Neural cell (in vitro differentiated cells): ENCODE results near the gene NLRP3. TPM values are rescaled to one million over a fixed set of nuclear protein-coding genes. Genes with fewer than 3 reads are reported as not detected.

Experiments used
- H2AFZ ChIP-seq: fragments of 200-600, 300-800 bp; sonication (generic), shearing (Covaris generic); 2 replicates; pipeline ENCODE4 v1.6.0; 2014; ENCODE audit warnings: low read depth, mild to moderate bottlenecking, antibody characterized with exemption, low read length, moderate library complexity
- H3F3A ChIP-seq: fragments of 200-600 bp; shearing (Covaris generic); 2 replicates; pipeline ENCODE4 v1.6.1; 2016; ENCODE audit warnings: mild to moderate bottlenecking, moderate library complexity, mixed read lengths, antibody characterized with exemption, low read length; ENCODE audit not compliant: insufficient read depth, poor library complexity, severe bottlenecking
- H3K27ac ChIP-seq: fragments of 200-600, 300-800 bp; sonication (generic), shearing (Covaris generic); 2 replicates; pipeline ENCODE4 v1.5.1; 2014; ENCODE audit warnings: mild to moderate bottlenecking, low read length, moderate library complexity
- H3K27me3 ChIP-seq: fragments of 300-800, 200-600 bp; sonication (generic), shearing (Covaris generic); 2 replicates; pipeline ENCODE4 v1.6.0; 2014; ENCODE audit warnings: mild to moderate bottlenecking, low read depth, low read length, moderate library complexity; ENCODE audit not compliant: insufficient read depth
- H3K36me3 ChIP-seq: fragments of 300-800, 200-600 bp; sonication (generic), shearing (Covaris generic); 2 replicates; pipeline ENCODE4 v1.5.1; 2014; ENCODE audit warnings: mild to moderate bottlenecking, antibody characterized with exemption, low read length, moderate library complexity; ENCODE audit not compliant: insufficient read depth
- H3K4me2 ChIP-seq: fragments of 300-800, 200-600 bp; sonication (generic), shearing (Covaris generic); 2 replicates; pipeline ENCODE4 v1.6.0; 2014; ENCODE audit warnings: mild to moderate bottlenecking, low read length
- H3K4me3 ChIP-seq: fragments of 300-800, 200-600 bp; sonication (generic), shearing (Covaris generic); 2 replicates; pipeline ENCODE4 v1.5.1; 2014; ENCODE audit warnings: mild to moderate bottlenecking, low read length, moderate library complexity
- H3K79me2 ChIP-seq: fragments of 200-600 bp; shearing (Covaris generic); replicated peaks from 2 replicates; pipeline ENCODE4 v1.6.0; 2014; ENCODE audit warnings: mild to moderate bottlenecking, low read length, moderate library complexity; ENCODE audit not compliant: insufficient read depth
- H3K9ac ChIP-seq: fragments of 300-800, 200-600 bp; sonication (generic), shearing (Covaris generic); 2 replicates; pipeline ENCODE4 v1.6.1; 2016; ENCODE audit warnings: mild to moderate bottlenecking, low read length, mixed read lengths
- H3K9me2 ChIP-seq: fragments of 200-600 bp; shearing (Covaris generic); 2 replicates; pipeline ENCODE4 v1.6.1; 2016; ENCODE audit warnings: mild to moderate bottlenecking, low read length, mixed read lengths; ENCODE audit not compliant: insufficient read depth
- H3K9me3 ChIP-seq: fragments of 200-600, 300-800 bp; sonication (generic), shearing (Covaris generic); 2 replicates; pipeline ENCODE4 v1.6.1; 2016; ENCODE audit warnings: mild to moderate bottlenecking, mixed run types, low read length, moderate library complexity, mixed read lengths
- H4K20me1 ChIP-seq: fragments of 200-600 bp; shearing (Covaris generic); 2 replicates; pipeline ENCODE4 v1.6.1; 2016; ENCODE audit warnings: mild to moderate bottlenecking, mixed run types; ENCODE audit not compliant: insufficient read depth
- CTCF ChIP-seq: fragments of 450-650 bp; IDR thresholded peaks from 2 replicates; pipeline ENCODE4 v1.5.1; 2014; ENCODE audit warnings: antibody characterized with exemption, mild to moderate bottlenecking, moderate library complexity; ENCODE audit not compliant: poor library complexity, severe bottlenecking
- EP300 ChIP-seq: fragments of 450-650 bp; conservative IDR thresholded peaks from 2 replicates; pipeline ENCODE4 v1.6.1; 2014; ENCODE audit warnings: antibody characterized with exemption, mild to moderate bottlenecking, moderate library complexity; ENCODE audit not compliant: poor library complexity, severe bottlenecking
- EZH2 ChIP-seq: fragments of 200-600, 300-800 bp; shearing (Covaris generic), sonication (generic); IDR thresholded peaks from 2 replicates; pipeline ENCODE4 v1.6.1; 2014; ENCODE audit warnings: antibody characterized with exemption, low read length, borderline replicate concordance, mild to moderate bottlenecking; ENCODE audit not compliant: insufficient read depth, poor library complexity, severe bottlenecking
- MXI1 ChIP-seq: fragments of 450-650 bp; conservative IDR thresholded peaks from 2 replicates; pipeline ENCODE4 v1.6.1; 2014; ENCODE audit warnings: antibody characterized with exemption, mild to moderate bottlenecking; ENCODE audit not compliant: poor library complexity, severe bottlenecking
- POLR2AphosphoS5 ChIP-seq: IDR thresholded peaks from 2 replicates; pipeline ENCODE4 v1.6.1; 2012
- RAD21 ChIP-seq: fragments of 450-650 bp; conservative IDR thresholded peaks from 2 replicates; pipeline ENCODE4 v1.6.1; 2014; ENCODE audit warnings: antibody characterized with exemption, mild to moderate bottlenecking, moderate library complexity
- REST ChIP-seq: IDR thresholded peaks from 2 replicates; pipeline ENCODE4 v1.6.1; 2012; ENCODE audit warnings: borderline replicate concordance
- SMC3 ChIP-seq: fragments of 450-650 bp; conservative IDR thresholded peaks from 2 replicates; pipeline ENCODE4 v1.6.1; 2014; ENCODE audit warnings: antibody characterized with exemption, mild to moderate bottlenecking, moderate library complexity; ENCODE audit not compliant: poor library complexity
- TAF1 ChIP-seq: IDR thresholded peaks from 2 replicates; pipeline ENCODE4 v1.6.1; 2012; ENCODE audit warnings: low read depth
- polyA plus RNA-seq: library from polyadenylated mRNA; depleted of rRNA; stranded (reverse); fragments of >200 nt; gene quantifications from 2 replicates; pipeline ENCODE4 v1.2.3, GENCODE V29; 2014

The NLRP3 gene
- polyA plus RNA-seq, 1 donor from 2014 or later, result 0.36 TPM

- no peak overlapping the region for H2AFZ ChIP-seq
Observed at GRCh38 chr1:247387565-247387964, 28.4 kb upstream of the NLRP3 start.

GRCh38 chr1:247390116-247390791 lies 25.7 kb upstream of the NLRP3 start:
- TF ChIP-seq MXI1 (no peak), SMC3 (peak; percentile 63), RAD21 (peak; percentile 48), CTCF (peak; percentile 65)
- Histone ChIP-seq H4K20me1 (no peaks in the 10 kb centered on the region), H3K27me3 (no peaks in the 10 kb centered on the region), H3K4me2 (no peak overlapping the region), H3K9ac (no peak overlapping the region), H3K9me2 (no peaks in the 10 kb centered on the region), H3K27ac (no peak overlapping the region), H3K4me3 (no peak overlapping the region), H3K9me3 (no peaks in the 10 kb centered on the region), H3K36me3 (no peaks in the 10 kb centered on the region), H3K79me2 (no peaks in the 10 kb centered on the region), H3F3A (no peaks in the 10 kb centered on the region), H2AFZ (no peak overlapping the region)

More at GRCh38 chr1:247387565-247387964, 28.4 kb upstream of the NLRP3 start:
- H3K27me3 ChIP-seq, result no peaks in the 10 kb centered on the region
- H3K79me2 ChIP-seq, result no peaks in the 10 kb centered on the region
- no peak overlapping the region for H3K9ac ChIP-seq
- no peaks in the 10 kb centered on the region for H3K9me3 ChIP-seq
- H3K4me3 ChIP-seq, result no peak overlapping the region
- no peaks in the 10 kb centered on the region for H4K20me1 ChIP-seq
- H3K36me3 ChIP-seq, result no peaks in the 10 kb centered on the region
- no peak overlapping the region for H3K27ac ChIP-seq
- H3F3A ChIP-seq, result no peaks in the 10 kb centered on the region
- no peaks in the 10 kb centered on the region for H3K9me2 ChIP-seq
- no peak overlapping the region for H3K4me2 ChIP-seq
- TF ChIP-seq MXI1, result no peak
- no peak for TF ChIP-seq TAF1
- no peak for TF ChIP-seq POLR2AphosphoS5
- TF ChIP-seq REST, result no peak
- no peak for TF ChIP-seq SMC3
- no peak for TF ChIP-seq EP300
- TF ChIP-seq RAD21, result no peak
- TF ChIP-seq EZH2, result no peak
- no peak for TF ChIP-seq CTCF
